ENCODE measurements around the gene RPS25.
A peak's percentile ranks its signal among the peaks of the same experiment; 100 is the strongest.
"Not testable (repeated sequence)": the region's sequence is repeated elsewhere in the genome, so short reads cannot be mapped to it uniquely, and the experiment has no call there.

The RPS25 gene

GRCh38 chr11:119018074-119018938 is at the start of gene RPS25, which contains the start of gene TRAPPC4:
Gene RPS25, minus strand, starts transcription at chr11:119018343. Its CDS starts 59 bp downstream, at chr11:119018284.
Gene TRAPPC4, plus strand, starts transcription at chr11:119018766. Its CDS starts 30 bp downstream, at chr11:119018796.
- DNase-seq: peak; percentile 89

GRCh38 chr11:119067371-119068222 is 49.5 kb upstream of the RPS25 start, which contains the start of gene VPS11:
Gene VPS11, plus strand, starts transcription at chr11:119067818. Its CDS starts 6 bp downstream, at chr11:119067824.
- peak; percentile 89 for DNase-seq

GRCh38 chr11:119065369-119065768 is 47.2 kb upstream of the RPS25 start:
- DNase-seq: no peak

GRCh38 chr11:119062779-119063178 is 44.6 kb upstream of the RPS25 start:
- no peak for DNase-seq

GRCh38 chr11:119061256-119061655 is 43.1 kb upstream of the RPS25 start:
- DNase-seq: no peak

- DNase-seq: not testable (repeated sequence)
Measured at GRCh38 chr11:119059128-119059527, 41.0 kb upstream of the RPS25 start.

- peak; percentile 32 for DNase-seq
Measured at GRCh38 chr11:119057000-119057769, 39.0 kb upstream of the RPS25 start, which contains the start of gene HYOU1. Gene HYOU1, minus strand, starts transcription at chr11:119057205. Its CDS starts 1,045 bp downstream, at chr11:119056160.

- no peak for DNase-seq
Measured at GRCh38 chr11:119056421-119056999, 38.4 kb upstream of the RPS25 start.

GRCh38 chr11:119055901-119056300 is 37.8 kb upstream of the RPS25 start:
- no peak for DNase-seq

GRCh38 chr11:119054418-119054817 is 36.3 kb upstream of the RPS25 start:
- no peak for DNase-seq

- no peak for DNase-seq
Measured at GRCh38 chr11:119052163-119052814, 34.1 kb upstream of the RPS25 start.

GRCh38 chr11:119051440-119052162 is 33.5 kb upstream of the RPS25 start:
- DNase-seq: no peak

- no peak for DNase-seq
Measured at GRCh38 chr11:119049081-119049480, 30.9 kb upstream of the RPS25 start.

- no peak for DNase-seq
Measured at GRCh38 chr11:119048644-119049043, 30.5 kb upstream of the RPS25 start.

GRCh38 chr11:119047205-119047604 is 29.1 kb upstream of the RPS25 start:
- DNase-seq: no peak

- DNase-seq: no peak
Measured at GRCh38 chr11:119046489-119046888, 28.3 kb upstream of the RPS25 start.

GRCh38 chr11:119044708-119045107 is 26.6 kb upstream of the RPS25 start:
- DNase-seq: no peak

- DNase-seq: no peak
Measured at GRCh38 chr11:119042927-119043326, 24.8 kb upstream of the RPS25 start.

GRCh38 chr11:119041821-119042514 is 23.8 kb upstream of the RPS25 start:
- DNase-seq: no peak

GRCh38 chr11:119039471-119039870 is 21.3 kb upstream of the RPS25 start:
- DNase-seq: not testable (repeated sequence)
